Measurements from ENCODE around the gene PAX8. TPM values are rescaled to one million over a fixed set of nuclear protein-coding genes. Genes with fewer than 3 reads are reported as not detected.

PAX8 gene
- total RNA-seq, 4 donors from 2014 or later, result 2.3 to 7.7 (median 5.6) TPM

DNA sequence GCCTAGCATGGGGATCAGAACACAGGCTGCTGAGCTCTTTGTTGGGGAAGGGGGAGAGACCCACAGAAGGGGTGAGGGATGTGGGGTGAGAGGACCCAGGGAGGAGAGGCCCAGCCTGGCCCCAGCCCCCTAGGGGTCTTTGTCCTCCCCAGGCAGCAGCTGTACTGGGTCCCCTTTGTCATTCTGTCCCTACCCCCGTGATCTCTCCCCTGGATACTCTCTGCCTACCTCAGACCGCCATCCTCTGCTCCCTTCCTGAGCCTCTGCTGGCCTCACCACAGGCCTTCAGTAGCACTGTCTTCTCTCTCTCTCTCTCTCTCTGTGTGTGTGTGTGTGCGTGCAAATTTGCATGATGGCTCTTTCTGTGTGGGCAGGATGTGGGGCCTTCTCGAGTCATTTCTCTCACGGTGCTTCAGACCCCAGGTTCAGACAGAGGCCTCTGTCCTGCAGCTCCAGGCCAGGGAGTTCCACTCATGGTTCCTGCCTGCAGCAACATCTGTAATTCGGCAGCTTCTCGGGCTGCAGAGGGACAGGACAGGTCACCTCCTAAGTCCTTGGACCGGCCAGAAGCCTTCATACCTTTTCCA, 103.6 kb downstream of the PAX8 start:
- H3K27me3 ChIP-seq, result no peaks in the 10 kb centered on the region
- DNase-seq (ENCODE audit: low spot score in 2 of 2), result peak in 1 of 2 donors; percentile 60
- 72% methylated on average over 8 of the region's 8 CpGs for WGBS
- no peak for TF ChIP-seq POLR2A (IDR thresholded peaks at IDR 0.05)
- no peak for TF ChIP-seq EP300 (IDR thresholded peaks at IDR 0.05)
- no peak for TF ChIP-seq POLR2AphosphoS5 (IDR thresholded peaks at IDR 0.05)
- TF ChIP-seq, protein P1, sequence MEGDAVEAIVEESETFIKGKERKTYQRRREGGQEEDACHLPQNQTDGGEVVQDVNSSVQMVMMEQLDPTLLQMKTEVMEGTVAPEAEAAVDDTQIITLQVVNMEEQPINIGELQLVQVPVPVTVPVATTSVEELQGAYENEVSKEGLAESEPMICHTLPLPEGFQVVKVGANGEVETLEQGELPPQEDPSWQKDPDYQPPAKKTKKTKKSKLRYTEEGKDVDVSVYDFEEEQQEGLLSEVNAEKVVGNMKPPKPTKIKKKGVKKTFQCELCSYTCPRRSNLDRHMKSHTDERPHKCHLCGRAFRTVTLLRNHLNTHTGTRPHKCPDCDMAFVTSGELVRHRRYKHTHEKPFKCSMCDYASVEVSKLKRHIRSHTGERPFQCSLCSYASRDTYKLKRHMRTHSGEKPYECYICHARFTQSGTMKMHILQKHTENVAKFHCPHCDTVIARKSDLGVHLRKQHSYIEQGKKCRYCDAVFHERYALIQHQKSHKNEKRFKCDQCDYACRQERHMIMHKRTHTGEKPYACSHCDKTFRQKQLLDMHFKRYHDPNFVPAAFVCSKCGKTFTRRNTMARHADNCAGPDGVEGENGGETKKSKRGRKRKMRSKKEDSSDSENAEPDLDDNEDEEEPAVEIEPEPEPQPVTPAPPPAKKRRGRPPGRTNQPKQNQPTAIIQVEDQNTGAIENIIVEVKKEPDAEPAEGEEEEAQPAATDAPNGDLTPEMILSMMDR (IDR thresholded peaks at IDR 0.05), result no peak
- peaks cover 5% of the 10 kb centered on the region for H3K4me1 ChIP-seq
- no peaks in the 10 kb centered on the region for H3K9me3 ChIP-seq
- H3K36me3 ChIP-seq, result no peaks in the 10 kb centered on the region
- no peak overlapping the region for H3K27ac ChIP-seq
- H3K4me3 ChIP-seq, result peak overlapping the region; percentile 33

DNA sequence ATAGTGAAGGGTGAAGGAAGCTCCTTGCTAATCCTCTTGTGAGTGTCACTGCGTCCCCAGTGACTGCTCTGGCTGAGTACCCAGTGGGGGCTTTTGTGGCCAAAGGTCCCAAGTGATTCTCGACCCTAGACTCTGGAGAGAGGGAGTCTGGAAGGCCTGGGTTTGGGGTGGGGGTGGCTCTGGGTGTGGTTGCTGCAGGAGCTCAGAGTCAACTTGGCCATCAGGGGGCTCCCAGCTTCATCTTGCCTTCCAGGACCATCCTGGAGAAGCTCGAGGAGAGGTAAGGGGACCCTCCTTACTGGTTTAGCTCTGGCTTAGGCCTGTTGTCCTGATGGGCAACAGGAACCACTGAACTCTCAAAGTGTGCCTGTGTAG, 104.4 kb downstream of the PAX8 start:
- peak in 1 of 2 donors; percentile 49 for DNase-seq (ENCODE audit: low spot score in 2 of 2)
- Histone ChIP-seq H3K27me3 (no peaks in the 10 kb centered on the region), H3K36me3 (no peaks in the 10 kb centered on the region), H3K27ac (no peak overlapping the region), H3K4me3 (peak overlapping the region; percentile 33), H3K9me3 (no peaks in the 10 kb centered on the region), H3K4me1 (peaks cover 5% of the 10 kb centered on the region)
- TF ChIP-seq POLR2A (IDR thresholded peaks at IDR 0.05), result no peak
- TF ChIP-seq POLR2AphosphoS5 (IDR thresholded peaks at IDR 0.05), result no peak
- TF ChIP-seq EP300 (IDR thresholded peaks at IDR 0.05), result no peak
- WGBS, result 89% methylated on average over 2 of the region's 3 CpGs

DNA sequence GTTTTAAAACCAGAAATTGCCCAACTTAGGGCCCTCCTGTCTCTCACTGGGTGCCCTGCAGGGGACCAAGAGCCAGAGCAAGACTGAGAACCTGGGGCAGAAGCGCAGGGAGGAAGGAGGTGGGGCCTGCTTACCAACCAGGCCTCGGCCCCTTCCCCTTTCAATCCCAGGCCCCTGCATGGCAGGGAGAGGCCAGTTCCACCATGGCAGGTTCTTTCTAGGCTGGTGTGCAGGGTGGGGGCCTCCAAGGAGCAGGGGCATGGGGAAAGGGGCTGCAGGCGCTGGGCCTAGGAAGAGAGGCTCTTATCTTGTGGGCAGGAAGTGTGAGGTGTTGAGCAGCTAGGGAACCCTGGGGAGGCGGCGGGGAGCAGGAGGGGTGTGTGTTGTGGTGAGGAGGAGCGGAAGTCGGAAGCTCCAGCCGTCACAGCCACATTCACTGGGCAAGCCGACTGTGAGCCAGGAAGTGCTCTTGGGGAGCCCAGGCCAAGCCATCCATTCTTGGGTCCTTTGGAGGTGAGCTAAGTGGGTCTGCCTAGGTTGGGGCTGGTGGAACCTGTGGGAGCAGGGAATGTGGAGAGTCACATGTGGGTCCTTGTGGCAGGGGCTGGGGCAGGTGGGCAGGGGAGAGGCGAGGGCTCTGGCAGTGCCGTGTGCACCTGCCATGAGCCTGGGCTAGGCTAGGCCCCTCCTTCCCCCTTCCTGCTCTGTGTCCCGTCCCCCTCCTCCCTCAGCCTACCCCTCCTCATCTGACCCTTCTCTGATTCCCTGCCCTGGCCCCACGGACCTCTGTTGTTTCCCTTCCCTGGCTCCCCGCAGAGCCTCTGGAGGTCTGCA, 105.0 kb downstream of the PAX8 start, which contains the start of gene PSD4:
TSS of gene PSD4 (plus strand) at position 430 of the 834 bp plus-strand sequence. CDS start 8,486 bp downstream, outside the sequence.
- Histone ChIP-seq H3K36me3 (no peaks in the 10 kb centered on the region), H3K4me1 (peaks cover 5% of the 10 kb centered on the region), H3K4me3 (peak within 1 kb of the TSS; percentile 33), H3K27ac (no peak within 1 kb of the TSS), H3K27me3 (no peaks in the 10 kb centered on the region), H3K9me3 (no peaks in the 10 kb centered on the region)
- no peak for TF ChIP-seq POLR2AphosphoS5 (IDR thresholded peaks at IDR 0.05)
- no peak for TF ChIP-seq POLR2A (IDR thresholded peaks at IDR 0.05)
- no peak for TF ChIP-seq EP300 (IDR thresholded peaks at IDR 0.05)
- peak in 1 of 2 donors; percentile 88 for DNase-seq (ENCODE audit: low spot score in 2 of 2)
- 75% methylated on average over 14 of the region's 14 CpGs for WGBS

DNA sequence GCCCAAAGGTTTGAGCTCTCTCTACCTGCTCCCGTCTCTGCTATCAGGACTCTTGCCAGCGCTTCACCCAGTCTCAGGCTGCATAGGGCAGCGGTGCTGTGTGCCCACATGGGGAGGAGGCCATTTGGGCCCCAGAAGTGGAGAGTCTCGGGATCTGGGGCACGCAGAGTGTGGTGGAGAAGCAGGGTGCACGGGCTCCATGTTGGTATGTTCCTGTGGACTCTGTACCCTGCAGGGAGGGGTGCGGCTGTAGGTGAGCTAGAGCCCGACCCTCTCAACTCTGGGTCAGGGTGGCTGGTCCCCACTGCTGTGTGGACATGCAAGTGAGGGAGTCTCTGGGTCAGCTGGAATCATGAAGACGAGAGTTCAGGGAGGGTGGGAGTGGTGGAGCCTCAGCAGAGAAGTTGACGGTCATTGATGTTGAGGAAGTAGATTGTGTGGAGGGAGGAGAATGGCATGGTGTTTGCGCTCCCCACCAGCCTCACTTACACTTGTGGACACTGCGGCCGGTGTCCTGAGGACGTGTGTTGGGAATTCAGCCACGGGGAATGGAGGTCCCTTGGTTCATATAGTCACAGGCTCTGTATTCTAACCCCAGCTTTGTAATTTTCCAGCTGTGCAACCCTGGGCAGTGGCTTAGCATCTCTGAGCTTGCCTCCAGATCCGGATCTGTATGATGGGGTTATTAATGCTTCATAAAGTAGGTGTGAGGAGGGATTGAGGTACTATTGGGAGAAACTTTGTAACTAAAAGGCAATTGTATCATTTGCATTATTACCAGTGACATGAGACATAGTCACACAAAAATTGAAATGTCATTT, 105.8 kb downstream of the PAX8 start:
- Histone ChIP-seq H3K4me1 (peaks cover 5% of the 10 kb centered on the region), H3K4me3 (no peak overlapping the region), H3K27ac (no peak overlapping the region), H3K27me3 (no peaks in the 10 kb centered on the region), H3K9me3 (no peaks in the 10 kb centered on the region), H3K36me3 (no peaks in the 10 kb centered on the region)
- 89% methylated on average over 8 of the region's 16 CpGs for WGBS
- TF ChIP-seq POLR2AphosphoS5 (IDR thresholded peaks at IDR 0.05) (no peak), POLR2A (IDR thresholded peaks at IDR 0.05) (no peak), EP300 (IDR thresholded peaks at IDR 0.05) (no peak)
- TF ChIP-seq, protein P1 (IDR thresholded peaks at IDR 0.05), result no peak
- DNase-seq (ENCODE audit: low spot score in 2 of 2), result peak in 1 of 2 donors; percentile 56

DNA sequence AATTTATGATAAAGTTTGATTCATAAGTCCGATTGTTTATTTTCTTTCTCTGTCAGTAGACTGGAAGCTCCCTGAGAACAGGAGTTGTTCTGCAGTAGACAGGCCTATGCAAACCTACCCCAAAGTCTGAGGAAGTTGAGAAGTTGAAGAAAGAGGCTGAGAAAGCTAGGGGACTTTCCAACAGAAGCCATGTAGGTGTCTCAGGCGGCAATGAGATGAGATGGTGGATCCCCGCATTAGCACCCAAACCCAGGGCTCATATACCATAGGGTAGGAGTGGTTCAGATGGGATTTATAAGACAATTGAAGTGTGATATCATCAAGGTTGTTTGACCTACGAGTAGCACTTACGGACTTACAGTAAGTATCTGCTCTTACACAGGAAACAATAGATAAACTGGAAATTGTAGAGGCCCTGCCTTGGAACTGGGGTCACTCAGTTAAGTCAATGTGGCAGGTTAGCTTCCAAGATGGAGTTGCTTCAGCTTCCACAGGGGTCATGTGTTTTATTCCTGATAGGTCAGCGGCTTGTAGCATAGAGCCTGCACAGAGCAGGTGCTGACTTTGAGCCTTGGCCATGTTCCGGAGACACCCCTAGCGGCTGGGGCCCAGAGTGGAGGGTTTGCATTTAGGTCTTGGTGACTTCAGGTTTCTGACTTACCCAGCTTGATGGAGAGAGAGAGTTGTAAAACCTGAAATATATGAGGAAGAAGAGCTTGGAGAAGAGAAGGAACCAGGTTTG, 107.2 kb downstream of the PAX8 start:
- WGBS, result 92% methylated on average over 8 of the region's 8 CpGs

More for the DNA sequence above, 107.2 kb downstream of the PAX8 start:
- no peaks in the 10 kb centered on the region for H3K27me3 ChIP-seq
- H3K4me1 ChIP-seq, result peaks cover 5% of the 10 kb centered on the region
- no peak overlapping the region for H3K4me3 ChIP-seq
- no peak overlapping the region for H3K27ac ChIP-seq
- H3K36me3 ChIP-seq, result no peaks in the 10 kb centered on the region
- no peaks in the 10 kb centered on the region for H3K9me3 ChIP-seq
- DNase-seq (ENCODE audit: low spot score in 2 of 2), result peak in 1 of 2 donors; percentile 3
- TF ChIP-seq, protein P1 (IDR thresholded peaks at IDR 0.05), result no peak
- TF ChIP-seq POLR2AphosphoS5 (IDR thresholded peaks at IDR 0.05), result no peak
- no peak for TF ChIP-seq POLR2A (IDR thresholded peaks at IDR 0.05)
- no peak for TF ChIP-seq EP300 (IDR thresholded peaks at IDR 0.05)

Measured in suprapubic skin (tissue), 4 donors.